GM12878 (cell line): ENCODE results near the gene IGSF6. TPM values are rescaled to one million over a fixed set of nuclear protein-coding genes. Genes with fewer than 3 reads are reported as not detected.

Source experiments
- ATAC-seq: fragments of 200-7000 bp; cut with Tn5 transposase; 3 replicates; pipeline ENCODE4 v1.9.1; 2020; ENCODE audit warnings: mild to moderate bottlenecking, moderate library complexity
- BruUV-seq: library from RNA; stranded (reverse); fragments of 400-500 nt; replicated peaks from 2 replicates; lab custom pipeline; 2021; lab: Mats Ljungman, UMichigan
- CTCF ChIA-PET: fragments of 300-600 bp; sonication (Branson Sonifier 250); formaldehyde crosslinking; extraction: SDS; loops from one replicate; lab custom pipeline; 2021; ENCODE audit warnings: inconsistent platforms; lab: Yijun Ruan, JAX
- POLR2A ChIA-PET: fragments of 350-600 bp; formaldehyde crosslinking; extraction: SDS; loops from one replicate; lab custom pipeline; 2021; ENCODE audit warnings: inconsistent platforms; lab: Charles Lee
- RAD21 ChIA-PET: fragments of 300-600 bp; sonication (Branson Sonifier 250); formaldehyde crosslinking; loops from one replicate; lab custom pipeline; 2023; ENCODE audit warnings: antibody characterized with exemption; ENCODE audit not compliant: unreplicated experiment; lab: Charles Lee
- SMC1A ChIA-PET: fragments of 300-600 bp; sonication (Branson Sonifier 250); formaldehyde crosslinking; loops from one replicate; lab custom pipeline; 2023; ENCODE audit not compliant: unreplicated experiment, uncharacterized antibody; lab: Charles Lee
- DNase-seq: peaks from one replicate; pipeline ENCODE4 v3.0.0-alpha.2; 2011; ENCODE audit warnings: low read depth, low spot score
- FAIRE-seq: peaks from 3 replicates; lab custom pipeline; 2011; peaks lifted over from hg19 to GRCh38; lab: Jason Lieb, UNC
- H2AFZ ChIP-seq: 2 replicates; pipeline ENCODE4 v1.6.0; 2011; ENCODE audit warnings: low read depth, low read length, control low read depth; ENCODE audit not compliant: control insufficient read depth
- H3K27ac ChIP-seq: 2 replicates; pipeline ENCODE4 v1.5.1; 2011; ENCODE audit warnings: control low read depth; ENCODE audit not compliant: control insufficient read depth, insufficient read depth
- H3K27me3 ChIP-seq, 2 experiments: replicated peaks in 1 of 2; 2 replicates each; pipeline versions ENCODE4 v1.6.0 to v1.6.1; 2011; ENCODE audit warnings: low read length in 1 of 2; ENCODE audit not compliant: control insufficient read depth in 2 of 2, insufficient read depth in 2 of 2
- H3K36me3 ChIP-seq, 2 experiments: 2 replicates each; pipeline ENCODE4 v1.5.1; 2011; ENCODE audit warnings: low read length in 1 of 2; ENCODE audit not compliant: control insufficient read depth in 2 of 2, insufficient read depth in 2 of 2
- H3K4me1 ChIP-seq: 2 replicates; pipeline ENCODE4 v1.6.1; 2011; ENCODE audit warnings: mild to moderate bottlenecking, low read length, moderate library complexity, mixed read lengths; ENCODE audit not compliant: control insufficient read depth, insufficient read depth
- H3K4me2 ChIP-seq: 2 replicates; pipeline ENCODE4 v1.6.0; 2011; ENCODE audit warnings: control low read depth; ENCODE audit not compliant: control insufficient read depth, insufficient read depth
- H3K4me3 ChIP-seq: fragments of 200-600 bp; sonication (generic); 2 replicates; pipeline ENCODE4 v1.5.1; 2016
- H3K79me2 ChIP-seq: 2 replicates; pipeline ENCODE4 v1.6.0; 2011; ENCODE audit warnings: low read length; ENCODE audit not compliant: control insufficient read depth, insufficient read depth
- H3K9ac ChIP-seq: 2 replicates; pipeline ENCODE4 v1.8.0; 2011; ENCODE audit warnings: low read length, control low read depth, mixed read lengths; ENCODE audit not compliant: control insufficient read depth, insufficient read depth
- H3K9me3 ChIP-seq: replicated peaks from 3 replicates; pipeline ENCODE4 v1.5.1; 2011; ENCODE audit warnings: mild to moderate bottlenecking, low read length; ENCODE audit not compliant: control insufficient read depth, insufficient read depth
- H4K20me1 ChIP-seq: 2 replicates; pipeline ENCODE4 v1.6.0; 2011; ENCODE audit not compliant: control insufficient read depth, insufficient read depth
- BRCA1 ChIP-seq: IDR thresholded peaks from 2 replicates; pipeline ENCODE4 v1.6.1; 2011; ENCODE audit warnings: low read depth, low read length, improper control_type of control experiment
- CBX3 ChIP-seq: fragments of 200-600 bp; sonication (generic); IDR thresholded peaks from 2 replicates; pipeline ENCODE4 v1.6.1; 2016; ENCODE audit warnings: low read depth, borderline replicate concordance
- ESRRA ChIP-seq: IDR thresholded peaks from 2 replicates; pipeline ENCODE4 v1.6.1; 2012; ENCODE audit warnings: mild to moderate bottlenecking, low read length, improper control_type of control experiment
- GATAD2B ChIP-seq: fragments of 450-650 bp; conservative IDR thresholded peaks from 2 replicates; pipeline ENCODE4 v1.6.1; 2017; ENCODE audit warnings: low read depth, mild to moderate bottlenecking, moderate library complexity
- RFX5 ChIP-seq: IDR thresholded peaks from 2 replicates; pipeline ENCODE4 v1.6.1; 2011; ENCODE audit warnings: low read depth, low read length, improper control_type of control experiment
- SREBF2 ChIP-seq: IDR thresholded peaks from 2 replicates; pipeline ENCODE4 v1.6.1; 2012; ENCODE audit warnings: mild to moderate bottlenecking, low read length
- SRF ChIP-seq, 2 experiments: IDR thresholded peaks; 2 replicates each; pipeline ENCODE4 v1.6.1; 2011; ENCODE audit warnings: low read depth in 2 of 2, low read length in 2 of 2, mild to moderate bottlenecking in 1 of 2, moderate library complexity in 1 of 2
- SUZ12 ChIP-seq: fragments of 200-600 bp; sonication (generic); IDR thresholded peaks from one replicate; pipeline ENCODE4 v1.6.1; 2018; ENCODE audit warnings: antibody characterized with exemption, mild to moderate bottlenecking; ENCODE audit not compliant: unreplicated experiment
- TBL1XR1 ChIP-seq: IDR thresholded peaks from 2 replicates; pipeline ENCODE4 v1.6.1; 2012; ENCODE audit warnings: low read depth, low read length, improper control_type of control experiment
- ZNF217 ChIP-seq: fragments of 450-650 bp; IDR thresholded peaks from 2 replicates; pipeline ENCODE4 v1.6.1; 2017; ENCODE audit warnings: antibody characterized with exemption, mild to moderate bottlenecking
- ZNF24 ChIP-seq: fragments of 450-650 bp; IDR thresholded peaks from 2 replicates; pipeline ENCODE4 v1.6.1; 2017; ENCODE audit warnings: antibody characterized with exemption, mild to moderate bottlenecking
- ZSCAN29 ChIP-seq: fragments of 450-650 bp; IDR thresholded peaks from 2 replicates; pipeline ENCODE4 v1.6.1; 2017; ENCODE audit warnings: mild to moderate bottlenecking, moderate library complexity
- WGBS: methylation state at CpG from one replicate; pipeline ENCODE4 v1.1.6; 2016; ENCODE audit warnings: low lambda C conversion rate; ENCODE audit not compliant: insufficient replicate concordance, insufficient coverage; ENCODE audit errors: missing lambda C conversion rate; 5-methylcytosine and 5-hydroxymethylcytosine counted together
- in situ Hi-C: fragments of 300-500 bp; cut with MboI; formaldehyde crosslinking; loops from 9 replicates; pipeline ENCODE4 v1.14.3; 2018; ENCODE audit warnings: mixed read lengths
- intact Hi-C: fragments of 100-400 bp; cut with micrococcal nuclease; formaldehyde crosslinking; loops from one replicate; pipeline ENCODE4 v1.14.2; 2022; ENCODE audit not compliant: unreplicated experiment
- polyA plus RNA-seq, 11 experiments: library from polyadenylated mRNA; depleted of rRNA in 4 of 11; unstranded in 6 of 11; stranded (reverse) in 5 of 11; fragments of >200 nt; fragmentation: Nextera tagmentation in 4 of 11; fragmentation: Illumina TruSeq in 1 of 11; extraction: Ambion mirVana in 4 of 11; extraction: Trizol in 1 of 11; gene quantifications; 1 replicate in 1 of 11; 2 replicates in 10 of 11; pipeline versions ENCODE4 v1.2.1 to v1.2.3, GENCODE V29; 2011 to 2016; ENCODE audit warnings: inconsistent platforms in 2 of 11, missing spikeins in 2 of 11, low read depth in 1 of 11
- total RNA-seq, 4 experiments: library from RNA; depleted of rRNA in 3 of 4; stranded (reverse); fragments of >200 nt in 3 of 4; fragmentation: Illumina TruSeq in 1 of 4; extraction: Trizol in 1 of 4; gene quantifications; 2 replicates each; pipeline versions ENCODE4 v1.2.1 to v1.2.3, GENCODE V29; 2013 to 2021
- TF ChIP-seq, protein P1 (sequence below): fragments of 450-650 bp; IDR thresholded peaks from 2 replicates; pipeline ENCODE4 v1.6.1; 2014; ENCODE audit warnings: mild to moderate bottlenecking
- TF ChIP-seq, protein P2 (sequence below): fragments of 450-650 bp; IDR thresholded peaks from 2 replicates; pipeline ENCODE4 v1.6.1; 2018; ENCODE audit warnings: borderline replicate concordance, mild to moderate bottlenecking; ENCODE audit not compliant: partially characterized antibody
- TF ChIP-seq, protein P3 (sequence below): fragments of 450-650 bp; IDR thresholded peaks from 2 replicates; pipeline ENCODE4 v1.6.1; 2017; ENCODE audit warnings: low read depth, mild to moderate bottlenecking, moderate library complexity
- TF ChIP-seq, protein P4 (sequence below): fragments of 450-650 bp; IDR thresholded peaks from 2 replicates; pipeline ENCODE4 v1.6.1; 2017; ENCODE audit warnings: mild to moderate bottlenecking
- TF ChIP-seq, protein P5 (sequence below): fragments of 450-650 bp; IDR thresholded peaks from 2 replicates; pipeline ENCODE4 v1.6.1; 2017; ENCODE audit warnings: borderline replicate concordance

Gene IGSF6
- total and polyA plus RNA-seq, 10 of the 15 experiments (the other 5 are each of a cell fraction or from before 2014, with no cell fraction given) = 0.32 to 1.2 (median 0.72) TPM

DNA sequence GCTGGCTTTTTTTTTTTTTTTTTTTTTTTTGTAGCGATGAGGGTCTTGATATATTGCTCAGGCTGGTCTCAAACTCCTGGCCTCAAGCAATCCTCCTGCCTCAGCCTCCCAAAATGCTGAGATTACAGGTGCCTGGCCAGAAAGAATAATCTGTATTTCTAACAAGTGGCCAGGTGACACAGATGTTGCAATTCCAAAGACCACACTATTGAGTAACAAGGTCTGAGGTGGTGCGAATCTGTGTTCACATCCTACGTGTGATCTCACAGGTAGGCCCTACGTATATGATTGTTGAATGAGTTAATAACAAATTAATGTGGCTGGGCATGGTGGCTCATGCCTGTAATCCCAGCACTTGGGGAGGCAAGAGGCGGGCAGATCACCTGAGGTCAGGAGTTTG is 44.6 kb upstream of the IGSF6 start:
- TF ChIP-seq, protein P1, sequence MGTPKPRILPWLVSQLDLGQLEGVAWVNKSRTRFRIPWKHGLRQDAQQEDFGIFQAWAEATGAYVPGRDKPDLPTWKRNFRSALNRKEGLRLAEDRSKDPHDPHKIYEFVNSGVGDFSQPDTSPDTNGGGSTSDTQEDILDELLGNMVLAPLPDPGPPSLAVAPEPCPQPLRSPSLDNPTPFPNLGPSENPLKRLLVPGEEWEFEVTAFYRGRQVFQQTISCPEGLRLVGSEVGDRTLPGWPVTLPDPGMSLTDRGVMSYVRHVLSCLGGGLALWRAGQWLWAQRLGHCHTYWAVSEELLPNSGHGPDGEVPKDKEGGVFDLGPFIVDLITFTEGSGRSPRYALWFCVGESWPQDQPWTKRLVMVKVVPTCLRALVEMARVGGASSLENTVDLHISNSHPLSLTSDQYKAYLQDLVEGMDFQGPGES = no peak
- no peak for TF ChIP-seq SUZ12
- TF ChIP-seq TBL1XR1 = no peak
- no peak for TF ChIP-seq SRF (IDR thresholded peaks at IDR 0.05; ENCODE audit: low read depth in 2 of 2, low read length in 2 of 2)
- TF ChIP-seq, protein P2, sequence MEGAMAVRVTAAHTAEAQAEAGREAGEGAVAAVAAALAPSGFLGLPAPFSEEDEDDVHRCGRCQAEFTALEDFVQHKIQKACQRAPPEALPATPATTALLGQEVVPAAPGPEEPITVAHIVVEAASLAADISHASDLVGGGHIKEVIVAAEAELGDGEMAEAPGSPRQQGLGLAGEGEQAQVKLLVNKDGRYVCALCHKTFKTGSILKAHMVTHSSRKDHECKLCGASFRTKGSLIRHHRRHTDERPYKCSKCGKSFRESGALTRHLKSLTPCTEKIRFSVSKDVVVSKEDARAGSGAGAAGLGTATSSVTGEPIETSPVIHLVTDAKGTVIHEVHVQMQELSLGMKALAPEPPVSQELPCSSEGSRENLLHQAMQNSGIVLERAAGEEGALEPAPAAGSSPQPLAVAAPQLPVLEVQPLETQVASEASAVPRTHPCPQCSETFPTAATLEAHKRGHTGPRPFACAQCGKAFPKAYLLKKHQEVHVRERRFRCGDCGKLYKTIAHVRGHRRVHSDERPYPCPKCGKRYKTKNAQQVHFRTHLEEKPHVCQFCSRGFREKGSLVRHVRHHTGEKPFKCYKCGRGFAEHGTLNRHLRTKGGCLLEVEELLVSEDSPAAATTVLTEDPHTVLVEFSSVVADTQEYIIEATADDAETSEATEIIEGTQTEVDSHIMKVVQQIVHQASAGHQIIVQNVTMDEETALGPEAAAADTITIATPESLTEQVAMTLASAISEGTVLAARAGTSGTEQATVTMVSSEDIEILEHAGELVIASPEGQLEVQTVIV = no peak
- TF ChIP-seq, protein P3, sequence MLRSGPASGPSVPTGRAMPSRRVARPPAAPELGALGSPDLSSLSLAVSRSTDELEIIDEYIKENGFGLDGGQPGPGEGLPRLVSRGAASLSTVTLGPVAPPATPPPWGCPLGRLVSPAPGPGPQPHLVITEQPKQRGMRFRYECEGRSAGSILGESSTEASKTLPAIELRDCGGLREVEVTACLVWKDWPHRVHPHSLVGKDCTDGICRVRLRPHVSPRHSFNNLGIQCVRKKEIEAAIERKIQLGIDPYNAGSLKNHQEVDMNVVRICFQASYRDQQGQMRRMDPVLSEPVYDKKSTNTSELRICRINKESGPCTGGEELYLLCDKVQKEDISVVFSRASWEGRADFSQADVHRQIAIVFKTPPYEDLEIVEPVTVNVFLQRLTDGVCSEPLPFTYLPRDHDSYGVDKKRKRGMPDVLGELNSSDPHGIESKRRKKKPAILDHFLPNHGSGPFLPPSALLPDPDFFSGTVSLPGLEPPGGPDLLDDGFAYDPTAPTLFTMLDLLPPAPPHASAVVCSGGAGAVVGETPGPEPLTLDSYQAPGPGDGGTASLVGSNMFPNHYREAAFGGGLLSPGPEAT = no peak
- no peak for TF ChIP-seq GATAD2B
- TF ChIP-seq ZNF24 = no peak
- TF ChIP-seq ZNF217 = no peak
- TF ChIP-seq ZSCAN29 = no peak
- no peak for TF ChIP-seq CBX3
- TF ChIP-seq, protein P4, sequence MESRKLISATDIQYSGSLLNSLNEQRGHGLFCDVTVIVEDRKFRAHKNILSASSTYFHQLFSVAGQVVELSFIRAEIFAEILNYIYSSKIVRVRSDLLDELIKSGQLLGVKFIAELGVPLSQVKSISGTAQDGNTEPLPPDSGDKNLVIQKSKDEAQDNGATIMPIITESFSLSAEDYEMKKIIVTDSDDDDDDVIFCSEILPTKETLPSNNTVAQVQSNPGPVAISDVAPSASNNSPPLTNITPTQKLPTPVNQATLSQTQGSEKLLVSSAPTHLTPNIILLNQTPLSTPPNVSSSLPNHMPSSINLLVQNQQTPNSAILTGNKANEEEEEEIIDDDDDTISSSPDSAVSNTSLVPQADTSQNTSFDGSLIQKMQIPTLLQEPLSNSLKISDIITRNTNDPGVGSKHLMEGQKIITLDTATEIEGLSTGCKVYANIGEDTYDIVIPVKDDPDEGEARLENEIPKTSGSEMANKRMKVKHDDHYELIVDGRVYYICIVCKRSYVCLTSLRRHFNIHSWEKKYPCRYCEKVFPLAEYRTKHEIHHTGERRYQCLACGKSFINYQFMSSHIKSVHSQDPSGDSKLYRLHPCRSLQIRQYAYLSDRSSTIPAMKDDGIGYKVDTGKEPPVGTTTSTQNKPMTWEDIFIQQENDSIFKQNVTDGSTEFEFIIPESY = no peak
- no peak for TF ChIP-seq RFX5
- no peak for TF ChIP-seq BRCA1
- no peak for TF ChIP-seq SREBF2
- TF ChIP-seq, protein P5, sequence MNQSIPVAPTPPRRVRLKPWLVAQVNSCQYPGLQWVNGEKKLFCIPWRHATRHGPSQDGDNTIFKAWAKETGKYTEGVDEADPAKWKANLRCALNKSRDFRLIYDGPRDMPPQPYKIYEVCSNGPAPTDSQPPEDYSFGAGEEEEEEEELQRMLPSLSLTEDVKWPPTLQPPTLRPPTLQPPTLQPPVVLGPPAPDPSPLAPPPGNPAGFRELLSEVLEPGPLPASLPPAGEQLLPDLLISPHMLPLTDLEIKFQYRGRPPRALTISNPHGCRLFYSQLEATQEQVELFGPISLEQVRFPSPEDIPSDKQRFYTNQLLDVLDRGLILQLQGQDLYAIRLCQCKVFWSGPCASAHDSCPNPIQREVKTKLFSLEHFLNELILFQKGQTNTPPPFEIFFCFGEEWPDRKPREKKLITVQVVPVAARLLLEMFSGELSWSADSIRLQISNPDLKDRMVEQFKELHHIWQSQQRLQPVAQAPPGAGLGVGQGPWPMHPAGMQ = no peak
- TF ChIP-seq ESRRA = no peak
- Histone ChIP-seq H3K4me2 (no peak overlapping the region), H3K27me3 (no peaks in the 10 kb centered on the region; a peak in 1 of 4 replicates), H3K9ac (no peak overlapping the region), H3K27ac (no peak overlapping the region), H3K4me1 (no peaks in the 10 kb centered on the region), H3K36me3 (no peaks in the 10 kb centered on the region), H3K4me3 (no peak overlapping the region), H3K79me2 (no peaks in the 10 kb centered on the region), H4K20me1 (no peaks in the 10 kb centered on the region), H3K9me3 (no peaks in the 10 kb centered on the region; the same call in 2 of the 3 replicates), H2AFZ (no peak overlapping the region)
- ChIA-PET RAD21 (no interaction called here), SMC1A (no interaction called here), CTCF (interaction anchor here (0.6 to 5.3 kb wide), 3 partner anchors 14 to 487 kb away, joined by 3 to 39 read pairs (median 5); no protein-coding TSS in a partner anchor), POLR2A (interaction anchor here (0.9 kb wide), 1 partner anchor 10 kb away, joined by 3 read pairs; no protein-coding TSS in a partner anchor)
- DNase-seq (no peak), ATAC-seq (no peak), FAIRE-seq (no peak)
- intact Hi-C loops (no loop called here), in situ Hi-C loops (no loop called here)
- WGBS = 56% methylated on average over 4 of the region's 5 CpGs
- no TSS peak for BruUV-seq
